OCI-LY1 (cell line): ENCODE data around the gene SLC49A3.

Source experiments
- CTCF ChIP-seq: fragments of 200-600 bp; sonication (generic), shearing (Covaris generic); IDR thresholded peaks from 2 replicates; pipeline ENCODE4 v1.5.1; 2017; ENCODE audit warnings: mild to moderate bottlenecking, antibody characterized with exemption, low read length, moderate library complexity, mixed read lengths
- EZH2 ChIP-seq: fragments of 200-600 bp; sonication (generic), shearing (Covaris generic); IDR thresholded peaks from 2 replicates; pipeline ENCODE4 v1.8.0; 2017; ENCODE audit warnings: borderline replicate concordance, mixed run types, mild to moderate bottlenecking, antibody characterized with exemption, low read length, moderate library complexity, mixed read lengths

DNA sequence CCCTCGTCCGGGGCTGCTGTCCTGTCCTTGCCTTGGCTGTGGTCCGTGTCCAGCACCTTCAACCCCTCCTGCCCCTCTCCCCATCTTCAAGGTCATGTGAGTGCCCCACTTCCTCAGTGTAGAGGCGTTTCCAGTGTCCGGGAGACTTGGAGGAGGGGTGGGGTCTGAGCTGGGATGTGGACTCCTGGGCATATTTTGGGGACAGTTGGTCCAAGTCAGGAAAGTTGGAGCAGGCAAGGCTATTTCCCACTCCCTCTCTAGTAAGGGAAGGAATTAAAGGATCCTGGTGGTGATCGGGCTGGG lies 19.6 kb upstream of the SLC49A3 start:
- TF ChIP-seq CTCF (no peak), EZH2 (no peak)
